ENCODE measurements around the gene SLC13A2. TPM values are rescaled to one million over a fixed set of nuclear protein-coding genes. Genes with fewer than 3 reads are reported as not detected.

SLC13A2 gene
- total and polyA plus RNA-seq, 9 of the 15 experiments (the other 6 are each of a cell fraction or from before 2014, with no cell fraction given), result 0.13 TPM; not detected in 8

DNA sequence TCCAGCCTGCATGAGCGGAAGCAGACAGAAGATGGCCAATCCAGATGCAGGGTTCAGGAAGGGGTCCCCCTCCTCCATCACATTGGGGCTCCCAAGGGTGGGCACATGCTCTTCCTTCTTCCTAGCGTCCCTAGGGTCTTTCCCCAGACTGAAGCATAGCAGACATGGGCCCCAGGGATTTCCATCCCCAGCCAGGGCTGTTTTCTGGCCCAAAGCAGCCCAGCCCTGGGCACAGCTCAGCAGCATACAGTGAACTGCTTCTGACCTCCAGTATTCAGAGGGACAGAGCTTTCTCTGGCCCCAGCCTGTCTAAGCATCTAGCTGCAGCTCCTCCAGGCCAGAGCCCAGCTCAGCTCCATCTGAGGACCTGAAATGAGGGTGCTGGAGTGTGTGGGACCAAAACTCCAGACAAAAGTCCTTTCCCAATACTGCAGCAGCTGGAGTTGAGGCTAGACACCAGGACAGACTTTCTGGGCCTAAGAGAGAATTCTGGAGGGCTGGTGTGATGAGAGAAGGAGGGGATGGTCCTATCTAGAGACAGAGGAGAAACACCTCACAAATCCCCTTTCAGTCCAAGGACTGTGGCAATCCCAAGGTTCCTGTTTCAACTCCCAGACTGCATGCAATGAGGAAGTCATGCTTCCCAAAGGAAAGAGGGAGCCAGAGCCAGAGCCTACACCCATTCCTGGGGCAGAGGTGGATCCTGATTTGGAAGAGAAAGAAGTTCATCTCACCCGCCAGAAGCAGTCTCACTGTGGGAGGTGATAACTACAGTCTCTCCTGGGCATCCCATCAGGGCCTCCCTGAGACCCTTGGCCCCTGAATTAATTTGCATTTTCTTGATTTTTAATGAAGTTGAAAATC lies 28.2 kb downstream of the SLC13A2 start:
- in situ Hi-C loops (cut with MboI), result no loop called here
- H3K9ac ChIP-seq (ENCODE audit: insufficient read depth in 1 of 2, low read depth in 2 of 2, low read length in 2 of 2), result no peak overlapping the region
- TF ChIP-seq HIVEP1 (CRISPR knock-in tag; IDR thresholded peaks at IDR 0.05) (no peak), SRF (CRISPR knock-in tag; IDR thresholded peaks at IDR 0.05) (no peak), MYNN (IDR thresholded peaks at IDR 0.05) (no peak), MYNN (CRISPR knock-in tag; IDR thresholded peaks at IDR 0.05) (no peak), ZNF23 (CRISPR knock-in tag; IDR thresholded peaks at IDR 0.05) (no peak), ZFP36 (IDR thresholded peaks at IDR 0.05; ENCODE audit: low read depth, low read length, partially characterized antibody) (no peak), NR2F6 (CRISPR knock-in tag; IDR thresholded peaks at IDR 0.05) (no peak), TFAM (CRISPR knock-in tag; conservative IDR thresholded peaks at IDR 0.05) (no peak), MED1 (CRISPR knock-in tag; IDR thresholded peaks at IDR 0.05; ENCODE audit: borderline replicate concordance) (no peak), CBX8 (IDR thresholded peaks at IDR 0.05; ENCODE audit: borderline replicate concordance, extremely low read depth, low read depth, low read length, poor library complexity, severe bottlenecking) (no peak), HNRNPL (IDR thresholded peaks at IDR 0.05; ENCODE audit: low read depth, low read length) (no peak), IFI16 (CRISPR knock-in tag; IDR thresholded peaks at IDR 0.05) (no peak), DPF2 (IDR thresholded peaks at IDR 0.05) (no peak), PTBP1 (IDR thresholded peaks at IDR 0.05; ENCODE audit: low read depth, low read length) (no peak), NBN (IDR thresholded peaks at IDR 0.05; ENCODE audit: low read depth) (no peak), COPS2 (conservative IDR thresholded peaks at IDR 0.05) (no peak)
- TF ChIP-seq, protein P1, sequence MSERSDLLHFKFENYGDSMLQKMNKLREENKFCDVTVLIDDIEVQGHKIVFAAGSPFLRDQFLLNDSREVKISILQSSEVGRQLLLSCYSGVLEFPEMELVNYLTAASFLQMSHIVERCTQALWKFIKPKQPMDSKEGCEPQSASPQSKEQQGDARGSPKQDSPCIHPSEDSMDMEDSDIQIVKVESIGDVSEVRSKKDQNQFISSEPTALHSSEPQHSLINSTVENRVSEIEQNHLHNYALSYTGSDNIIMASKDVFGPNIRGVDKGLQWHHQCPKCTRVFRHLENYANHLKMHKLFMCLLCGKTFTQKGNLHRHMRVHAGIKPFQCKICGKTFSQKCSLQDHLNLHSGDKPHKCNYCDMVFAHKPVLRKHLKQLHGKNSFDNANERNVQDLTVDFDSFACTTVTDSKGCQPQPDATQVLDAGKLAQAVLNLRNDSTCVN (CRISPR knock-in tag; IDR thresholded peaks at IDR 0.05), result no peak
- TF ChIP-seq, protein P2, sequence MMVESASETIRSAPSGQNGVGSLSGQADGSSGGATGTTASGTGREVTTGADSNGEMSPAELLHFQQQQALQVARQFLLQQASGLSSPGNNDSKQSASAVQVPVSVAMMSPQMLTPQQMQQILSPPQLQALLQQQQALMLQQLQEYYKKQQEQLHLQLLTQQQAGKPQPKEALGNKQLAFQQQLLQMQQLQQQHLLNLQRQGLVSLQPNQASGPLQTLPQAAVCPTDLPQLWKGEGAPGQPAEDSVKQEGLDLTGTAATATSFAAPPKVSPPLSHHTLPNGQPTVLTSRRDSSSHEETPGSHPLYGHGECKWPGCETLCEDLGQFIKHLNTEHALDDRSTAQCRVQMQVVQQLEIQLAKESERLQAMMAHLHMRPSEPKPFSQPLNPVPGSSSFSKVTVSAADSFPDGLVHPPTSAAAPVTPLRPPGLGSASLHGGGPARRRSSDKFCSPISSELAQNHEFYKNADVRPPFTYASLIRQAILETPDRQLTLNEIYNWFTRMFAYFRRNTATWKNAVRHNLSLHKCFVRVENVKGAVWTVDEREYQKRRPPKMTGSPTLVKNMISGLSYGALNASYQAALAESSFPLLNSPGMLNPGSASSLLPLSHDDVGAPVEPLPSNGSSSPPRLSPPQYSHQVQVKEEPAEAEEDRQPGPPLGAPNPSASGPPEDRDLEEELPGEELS (CRISPR knock-in tag; IDR thresholded peaks at IDR 0.05; ENCODE audit: borderline replicate concordance), result no peak
- ATAC-seq (peak; percentile 46), DNase-seq (ENCODE audit: extremely low read depth in 1 of 4, low spot score in 3 of 4) (no peak), FAIRE-seq (no peak)
- WGBS (ENCODE audit: insufficient coverage, low coverage, missing lambda C conversion rate), result 36% methylated on average over 3 of the region's 3 CpGs
- H3K4me3 ChIP-seq, result no peak overlapping the region
- peaks cover 16 to 28% of the 10 kb centered on the region in 2 experiments for H3K27me3 ChIP-seq (ENCODE audit: control insufficient read depth in 2 of 2, insufficient read depth in 2 of 2, low read length in 2 of 2)
- no peak overlapping the region for H3K4me2 ChIP-seq (ENCODE audit: insufficient read depth, low read length)
- POLR2A ChIA-PET, result interaction anchor here (0.7 to 1.5 kb wide), 3 partner anchors 24 to 69 kb away, joined by 3 read pairs; no protein-coding TSS in a partner anchor
- H3K36me3 ChIP-seq (ENCODE audit: control insufficient read depth, insufficient read depth, low read length), result no peaks in the 10 kb centered on the region
- H3K9me1 ChIP-seq (ENCODE audit: control insufficient read depth, insufficient read depth, low read length), result no peaks in the 10 kb centered on the region
- no TSS peak for BruUV-seq (replicated peaks)
- H3K79me2 ChIP-seq (ENCODE audit: control insufficient read depth, insufficient read depth, low read length), result no peaks in the 10 kb centered on the region
- no peaks in the 10 kb centered on the region for H3K9me3 ChIP-seq (replicated peaks; ENCODE audit: control insufficient read depth, insufficient read depth, low read depth, low read length)
- CTCF ChIA-PET (ENCODE audit: low intra/inter-chr PET ratio), result no interaction called here
- H3K4me1 ChIP-seq (replicated peaks in 1 of 2; ENCODE audit: control insufficient read depth in 2 of 2, insufficient read depth in 2 of 2, low read length in 2 of 2), result peaks cover 0 to 18% of the 10 kb centered on the region in 2 experiments; a peak in 2 of 5 replicates
- 0 out of 2 replicates have a peak, but pooled peaks cover 3% of the 10 kb centered on the region for H4K20me1 ChIP-seq (replicated peaks; ENCODE audit: control insufficient read depth, insufficient read depth, low read length)
- intact Hi-C loops (cut with micrococcal nuclease), result no loop called here
- no peak overlapping the region for H2AFZ ChIP-seq (ENCODE audit: low read depth, low read length)
- no peak overlapping the region for H3K27ac ChIP-seq (ENCODE audit: extremely low read depth, low read depth, low read length)
